Measurements from ENCODE around the gene PSORS1C1. TPM values are rescaled to one million over a fixed set of nuclear protein-coding genes. Genes with fewer than 3 reads are reported as not detected.
"Not testable (repeated sequence)": the region's sequence is repeated elsewhere in the genome, so short reads cannot be mapped to it uniquely, and the experiment has no call there.

Gene PSORS1C1
- total RNA-seq, 4 donors from 2014 or later = 4.1 to 15.8 (median 5.5) TPM

GRCh38 chr6:31158863-31159855 is 44.6 kb downstream of the PSORS1C1 start:
- Histone ChIP-seq H3K4me3 (peak overlapping the region; percentile 80), H3K27ac (peak overlapping the region; percentile 76), H3K9me3 (no peaks in the 10 kb centered on the region), H3K4me1 (peaks cover 21% of the 10 kb centered on the region), H3K36me3 (peaks cover 17% of the 10 kb centered on the region), H3K27me3 (no peaks in the 10 kb centered on the region)
- no peak for TF ChIP-seq POLR2AphosphoS5 (IDR thresholded peaks at IDR 0.05)
- WGBS = 17% methylated on average over 14 of the region's 35 CpGs
- no peak for DNase-seq (ENCODE audit: low spot score in 2 of 2)

GRCh38 chr6:31161216-31162126 is 46.9 kb downstream of the PSORS1C1 start:
- 87% methylated on average over 19 of the region's 19 CpGs for WGBS

GRCh38 chr6:31162463-31163165 is 48.0 kb downstream of the PSORS1C1 start:
- no peak for DNase-seq (ENCODE audit: low spot score in 2 of 2)
- Histone ChIP-seq H3K27ac (no peak overlapping the region), H3K27me3 (no peaks in the 10 kb centered on the region), H3K4me3 (no peak overlapping the region), H3K36me3 (peaks cover 8% of the 10 kb centered on the region), H3K9me3 (no peaks in the 10 kb centered on the region), H3K4me1 (peaks cover 15% of the 10 kb centered on the region)
- TF ChIP-seq POLR2A (IDR thresholded peaks at IDR 0.05) = no peak
- 85% methylated on average over 9 of the region's 13 CpGs for WGBS

More at GRCh38 chr6:31161216-31162126, 46.9 kb downstream of the PSORS1C1 start:
- Histone ChIP-seq H3K27ac (no peak overlapping the region), H3K27me3 (no peaks in the 10 kb centered on the region), H3K9me3 (no peaks in the 10 kb centered on the region), H3K4me3 (no peak overlapping the region), H3K36me3 (peaks cover 8% of the 10 kb centered on the region), H3K4me1 (peaks cover 21% of the 10 kb centered on the region)
- DNase-seq (ENCODE audit: low spot score in 2 of 2) = no peak
- TF ChIP-seq POLR2AphosphoS5 (IDR thresholded peaks at IDR 0.05) (no peak), EP300 (IDR thresholded peaks at IDR 0.05) (no peak), POLR2A (IDR thresholded peaks at IDR 0.05) (no peak), CTCF (IDR thresholded peaks at IDR 0.05) (no peak)

GRCh38 chr6:31163922-31164321 is 49.3 kb downstream of the PSORS1C1 start:
- Histone ChIP-seq H3K27ac (no peak overlapping the region), H3K4me1 (peaks cover 11% of the 10 kb centered on the region), H3K9me3 (no peaks in the 10 kb centered on the region), H3K36me3 (peaks cover 8% of the 10 kb centered on the region), H3K27me3 (no peaks in the 10 kb centered on the region), H3K4me3 (no peak overlapping the region)
- no peak for DNase-seq (ENCODE audit: low spot score in 2 of 2)
- no peak for TF ChIP-seq CTCF (IDR thresholded peaks at IDR 0.05)
- TF ChIP-seq EP300 (IDR thresholded peaks at IDR 0.05) = no peak
- no peak for TF ChIP-seq POLR2A (IDR thresholded peaks at IDR 0.05)
- TF ChIP-seq POLR2AphosphoS5 (IDR thresholded peaks at IDR 0.05) = no peak

- DNase-seq (ENCODE audit: low spot score in 2 of 2); H3K4me3 ChIP-seq; H3K27me3 ChIP-seq; H3K27ac ChIP-seq; H3K9me3 ChIP-seq; H3K4me1 ChIP-seq; H3K36me3 ChIP-seq: not testable (repeated sequence)
- 94% methylated on average over 7 of the region's 9 CpGs for WGBS
Observed at GRCh38 chr6:31164475-31165063, 50.0 kb downstream of the PSORS1C1 start.

GRCh38 chr6:31165064-31165832 is 50.6 kb downstream of the PSORS1C1 start:
- H3K27ac ChIP-seq; H3K27me3 ChIP-seq; H3K36me3 ChIP-seq; H3K4me3 ChIP-seq; H3K4me1 ChIP-seq; H3K9me3 ChIP-seq; DNase-seq (ENCODE audit: low spot score in 2 of 2): not testable (repeated sequence)
- whole genome bisulfite sequencing = 84% methylated on average over 17 of the region's 17 CpGs
